HepG2 (cell line): ENCODE data around the gene CT45A8. TPM values are rescaled to one million over a fixed set of nuclear protein-coding genes. Genes with fewer than 3 reads are reported as not detected.
"Not testable (repeated sequence)": the region's sequence is repeated elsewhere in the genome, so short reads cannot be mapped to it uniquely, and the experiment has no call there.

Experiments used
- ATAC-seq: fragments of 200-7000 bp; cut with Tn5 transposase; 3 replicates; pipeline ENCODE4 v1.9.1; 2020; ENCODE audit warnings: mild to moderate bottlenecking, moderate library complexity
- Bru-seq: library from RNA; stranded (reverse); fragments of 400-500 nt; gene quantifications from one replicate; lab custom pipeline; 2021; lab: Mats Ljungman, UMichigan
- BruChase-seq, 2 experiments: library from RNA; stranded (reverse); fragments of 400-500 nt; gene quantifications; one replicate each; lab custom pipeline; 2021; lab: Mats Ljungman, UMichigan
- BruUV-seq: library from RNA; stranded (reverse); fragments of 400-500 nt; replicated peaks from 2 replicates; lab custom pipeline; 2021; lab: Mats Ljungman, UMichigan
- CTCF ChIA-PET: fragments of 300-600 bp; formaldehyde crosslinking; extraction: SDS; loops from one replicate; lab custom pipeline; 2021; ENCODE audit warnings: low total read pairs, inconsistent platforms, low intra/inter-chr PET ratio; lab: Yijun Ruan, JAX
- POLR2A ChIA-PET: fragments of 350-600 bp; sonication (Branson Sonifier 250); formaldehyde crosslinking; loops from one replicate; lab custom pipeline; 2020; ENCODE audit warnings: antibody characterized with exemption, inconsistent platforms; lab: Yijun Ruan, JAX
- DNase-seq: peaks from one replicate; pipeline ENCODE4 v3.0.0-alpha.2; 2015; ENCODE audit warnings: low spot score
- FAIRE-seq: peaks from 3 replicates; lab custom pipeline; 2011; peaks lifted over from hg19 to GRCh38; lab: Jason Lieb, UNC
- H2AFZ ChIP-seq: one replicate; pipeline ENCODE4 v1.6.1; 2011; ENCODE audit warnings: low read length, inconsistent platforms
- H3K27ac ChIP-seq: fragments of 300-600 bp; 3 replicates; pipeline ENCODE4 v1.8.0; 2011; ENCODE audit warnings: mixed run types, mild to moderate bottlenecking, mixed read lengths, low read length, inconsistent platforms; ENCODE audit not compliant: insufficient read depth; ENCODE audit errors: extremely low read length
- H3K27me3 ChIP-seq, 2 experiments: fragments of 200-600 bp in 1 of 2; 2 replicates in 1 of 2; 3 replicates in 1 of 2; pipeline versions ENCODE4 v1.6.0 to v1.8.0; 2011; ENCODE audit warnings: low read length in 2 of 2, mild to moderate bottlenecking in 2 of 2, moderate library complexity in 2 of 2, inconsistent platforms in 1 of 2; ENCODE audit not compliant: insufficient read depth in 2 of 2, control insufficient read depth in 1 of 2
- H3K36me3 ChIP-seq, 2 experiments: fragments of 200-600 bp in 1 of 2; replicated peaks in 1 of 2; 2 replicates in 1 of 2; 3 replicates in 1 of 2; pipeline versions ENCODE4 v1.5.1 to v1.8.0; 2011; ENCODE audit warnings: low read length in 2 of 2, inconsistent platforms in 1 of 2; ENCODE audit not compliant: insufficient read depth in 2 of 2, control insufficient read depth in 1 of 2
- H3K4me1 ChIP-seq: 2 replicates; pipeline ENCODE4 v1.5.1; 2012; ENCODE audit warnings: low read length, inconsistent platforms; ENCODE audit not compliant: insufficient read depth
- H3K4me2 ChIP-seq: 2 replicates; pipeline ENCODE4 v1.6.0; 2011; ENCODE audit warnings: low read depth, low read length, inconsistent platforms
- H3K4me3 ChIP-seq, 3 experiments: fragments of 200-600 bp in 1 of 3; sonication (generic), shearing (Covaris generic) in 1 of 3; replicated peaks in 1 of 3; 2 replicates each; pipeline ENCODE4 v1.5.1; 2011 to 2016; ENCODE audit warnings: low read length in 3 of 3, inconsistent platforms in 2 of 3, low read depth in 2 of 3, mild to moderate bottlenecking in 2 of 3, control low read depth in 1 of 3, mixed read lengths in 1 of 3; ENCODE audit not compliant: insufficient read depth in 1 of 3
- H3K79me2 ChIP-seq: one replicate; pipeline ENCODE4 v1.6.1; 2011; ENCODE audit warnings: low read length, inconsistent platforms; ENCODE audit not compliant: insufficient read depth
- H3K9ac ChIP-seq: 2 replicates; pipeline ENCODE4 v1.6.0; 2011; ENCODE audit warnings: mild to moderate bottlenecking, low read depth, low read length, inconsistent platforms; ENCODE audit not compliant: insufficient read depth
- H3K9me3 ChIP-seq: 2 replicates; pipeline ENCODE4 v1.5.1; 2012; ENCODE audit warnings: mild to moderate bottlenecking, low read length
- H4K20me1 ChIP-seq: 2 replicates; pipeline ENCODE4 v1.6.0; 2011; ENCODE audit warnings: inconsistent platforms, mild to moderate bottlenecking, low read length, moderate library complexity; ENCODE audit not compliant: insufficient read depth
- FOSL2 ChIP-seq: sonication (generic); formaldehyde crosslinking; IDR thresholded peaks from 2 replicates; pipeline ENCODE4 v1.4.0; 2020; ENCODE audit warnings: missing genetic modification reagents
- NFIC ChIP-seq: IDR thresholded peaks from 2 replicates; pipeline ENCODE4 v1.6.1; 2012; ENCODE audit warnings: mild to moderate bottlenecking, low read length, inconsistent platforms
- PAF1 ChIP-seq: IDR thresholded peaks from 2 replicates; pipeline ENCODE4 v1.6.1; 2016; ENCODE audit warnings: missing genetic modification reagents, missing compliant biosample characterization
- SETDB1 ChIP-seq: sonication (generic); formaldehyde crosslinking; IDR thresholded peaks from 2 replicates; pipeline ENCODE4 v1.5.1; 2020; ENCODE audit warnings: missing genetic modification reagents, mild to moderate bottlenecking, borderline replicate concordance
- SSRP1 ChIP-seq: IDR thresholded peaks from 2 replicates; pipeline ENCODE4 v1.6.1; 2016; ENCODE audit warnings: control low read depth
- ZBTB25 ChIP-seq: IDR thresholded peaks from 2 replicates; pipeline ENCODE4 v1.6.1; 2018; ENCODE audit warnings: missing genetic modification reagents
- ZNF296 ChIP-seq: sonication (generic); formaldehyde crosslinking; conservative IDR thresholded peaks from 2 replicates; pipeline ENCODE4 v1.5.0; 2020; ENCODE audit warnings: mild to moderate bottlenecking, missing genetic modification reagents
- ZNF547 ChIP-seq: sonication (generic); formaldehyde crosslinking; IDR thresholded peaks from 2 replicates; pipeline ENCODE4 v1.5.1; 2020; ENCODE audit warnings: mild to moderate bottlenecking, missing genetic modification reagents
- ZNF773 ChIP-seq: sonication (generic); formaldehyde crosslinking; IDR thresholded peaks from 2 replicates; pipeline ENCODE4 v1.4.0; 2020; ENCODE audit warnings: missing genetic modification reagents, borderline replicate concordance
- WGBS: methylation state at CpG from one replicate; pipeline ENCODE4 v1.1.6; 2017; ENCODE audit warnings: low lambda C conversion rate; 5-methylcytosine and 5-hydroxymethylcytosine counted together
- in situ Hi-C: cut with HindIII; loops from 2 replicates; pipeline ENCODE4 v1.10.0; 2017; ENCODE audit warnings: low pct_unique_long_range_greater_than_20kb; ENCODE audit not compliant: extremely low pct_ligation_motif_present
- intact Hi-C: fragments of 100-400 bp; cut with micrococcal nuclease; formaldehyde crosslinking; loops from one replicate; pipeline ENCODE4 v1.10.0; 2022; ENCODE audit not compliant: unreplicated experiment
- long read RNA-seq, 2 experiments: library from RNA in 1 of 2; library from polyadenylated mRNA in 1 of 2; stranded (forward) in 1 of 2; unstranded in 1 of 2; transcript quantifications; one replicate each; pipeline ENCODE4 v2.0.0, GENCODE V29; 2019 to 2022
- polyA minus RNA-seq, 3 experiments: library from RNA; depleted of rRNA, polyadenylated mRNA; stranded (reverse); fragments of >200 nt; gene quantifications; 2 replicates each; pipeline ENCODE4 v1.2.3, GENCODE V29; 2011; ENCODE audit warnings: low replicate concordance in 1 of 3
- polyA plus RNA-seq, 8 experiments: library from polyadenylated mRNA; depleted of rRNA in 3 of 8; stranded (reverse) in 7 of 8; unstranded in 1 of 8; fragments of >200 nt; fragmentation: Illumina TruSeq in 4 of 8; extraction: Trizol in 4 of 8; gene quantifications; 2 replicates each; pipeline versions ENCODE4 v1.2.1 to v1.2.3, GENCODE V29; 2011 to 2016; ENCODE audit warnings: low read depth in 4 of 8, missing spikeins in 1 of 8, mixed read lengths in 1 of 8; ENCODE audit not compliant: insufficient read depth in 1 of 8
- total RNA-seq, 5 experiments: library from RNA; depleted of rRNA; stranded (reverse); fragments of >200 nt; fragmentation: Illumina TruSeq; extraction: Trizol; gene quantifications; 2 replicates each; pipeline ENCODE4 v1.2.3, GENCODE V29; 2016; ENCODE audit warnings: low read depth in 1 of 5

The CT45A8 gene
- not detected in 2 replicates for total RNA-seq (2016; rRNA removed; fragmentation: Illumina TruSeq; extraction: Trizol)
- not detected in 2 replicates for total RNA-seq (2016; cell fraction: cytosol; rRNA removed; fragmentation: Illumina TruSeq; extraction: Trizol; ENCODE audit: low read depth)
- total RNA-seq (2016; cell fraction: insoluble cytoplasmic fraction; rRNA removed; fragmentation: Illumina TruSeq; extraction: Trizol): not detected in 2 replicates
- not detected in 2 replicates for total RNA-seq (2016; cell fraction: membrane; rRNA removed; fragmentation: Illumina TruSeq; extraction: Trizol)
- not detected in 2 replicates for total RNA-seq (2016; cell fraction: nucleus; rRNA removed; fragmentation: Illumina TruSeq; extraction: Trizol)
- not detected in 2 replicates for polyA plus RNA-seq (2011; rRNA removed)
- polyA plus RNA-seq (2011; cell fraction: cytosol; rRNA removed): not detected in 2 replicates
- polyA plus RNA-seq (2011; cell fraction: nucleus; rRNA removed): not detected in 2 replicates
- polyA plus RNA-seq (2012): not detected in 2 replicates
- not detected in 2 replicates for polyA plus RNA-seq (2016; cell fraction: cytosol; fragmentation: Illumina TruSeq; extraction: Trizol; ENCODE audit: low read depth)
- polyA plus RNA-seq (2016; cell fraction: insoluble cytoplasmic fraction; fragmentation: Illumina TruSeq; extraction: Trizol; ENCODE audit: low read depth): not detected in 2 replicates
- not detected in 2 replicates for polyA plus RNA-seq (2016; cell fraction: membrane; fragmentation: Illumina TruSeq; extraction: Trizol; ENCODE audit: low read depth)
- not detected in 2 replicates for polyA plus RNA-seq (2016; cell fraction: nucleus; fragmentation: Illumina TruSeq; extraction: Trizol; ENCODE audit: insufficient read depth, low read depth)
- not detected in 2 replicates for polyA minus RNA-seq (2011; rRNA and poly(A)+ RNA removed; ENCODE audit: low replicate concordance)
- not detected in 2 replicates for polyA minus RNA-seq (2011; cell fraction: cytosol; rRNA and poly(A)+ RNA removed)
- polyA minus RNA-seq (2011; cell fraction: nucleus; rRNA and poly(A)+ RNA removed): not detected in 2 replicates
- Bru-seq, nascent RNA: not detected
- not detected for BruChase-seq, experiment 1, labeled RNA remaining after a 6-hour chase
- BruChase-seq, experiment 2, labeled RNA remaining after a 2-hour chase: not detected
- long read RNA-seq, experiment 1: 0 reads
- long read RNA-seq, experiment 2: 0 reads

GRCh38 chrX:135854438-135854837 is at the start of gene CT45A8:
Gene CT45A8, minus strand, starts transcription at chrX:135854538. Its CDS starts 3,755 bp downstream, at chrX:135850783.
- FAIRE-seq, POLR2A ChIA-PET, H3K27me3 ChIP-seq, H3K4me2 ChIP-seq, H3K4me3 ChIP-seq, H3K79me2 ChIP-seq, intact Hi-C loops, DNase-seq, ATAC-seq, H3K4me1 ChIP-seq, CTCF ChIA-PET, H3K9me3 ChIP-seq, H3K9ac ChIP-seq, in situ Hi-C loops, H4K20me1 ChIP-seq, H3K36me3 ChIP-seq, BruUV-seq, H3K27ac ChIP-seq, H2AFZ ChIP-seq: not testable (repeated sequence)
- WGBS: no CpG with 5 or more reads among the region's 17 CpGs

- H3K4me2 ChIP-seq: no peak within 1 kb of the TSS
- ChIA-PET CTCF (no interaction called here), POLR2A (no interaction called here)
- in situ Hi-C loops (no loop called here), intact Hi-C loops (no loop called here)
- BruUV-seq: no TSS peak
- H3K36me3 ChIP-seq: no peaks in the 10 kb centered on the region
- H3K27me3 ChIP-seq: no peaks in the 10 kb centered on the region
- ATAC-seq (no peak), FAIRE-seq (no peak), DNase-seq (no peak)
- H3K9ac ChIP-seq: no peak within 1 kb of the TSS
- H4K20me1 ChIP-seq: no peaks in the 10 kb centered on the region
- TF ChIP-seq PAF1 (CRISPR knock-in tag): no peak
- no peak for TF ChIP-seq FOSL2 (CRISPR knock-in tag)
- no peak for TF ChIP-seq ZBTB25 (CRISPR knock-in tag)
- no peak for TF ChIP-seq SETDB1 (CRISPR knock-in tag)
- TF ChIP-seq ZNF296 (CRISPR knock-in tag): no peak
- TF ChIP-seq ZNF547: no peak
- TF ChIP-seq SSRP1 (CRISPR knock-in tag): no peak
- no peak for TF ChIP-seq ZNF773 (CRISPR knock-in tag)
- TF ChIP-seq NFIC: no peak
- H3K4me3 ChIP-seq: no peak within 1 kb of the TSS
- H3K9me3 ChIP-seq: no peaks in the 10 kb centered on the region
- H3K79me2 ChIP-seq: no peaks in the 10 kb centered on the region
- WGBS: 61% methylated on average over 5 of the region's 22 CpGs
- no peak within 1 kb of the TSS for H2AFZ ChIP-seq
- H3K4me1 ChIP-seq: no peaks in the 10 kb centered on the region
- H3K27ac ChIP-seq: no peak within 1 kb of the TSS
These were observed 39.0 kb upstream of the CT45A8 start, which contains the start of the genes CT45A10 and SAGE1 for GRCh38 chrX:135893294-135893817. Gene CT45A10, minus strand, starts transcription at chrX:135893444. Its CDS starts 8,100 bp downstream, at chrX:135885344. Gene SAGE1, plus strand, starts transcription at chrX:135893716. Its CDS starts 2,527 bp downstream, at chrX:135896243.
